CD4-positive, alpha-beta memory T cell (primary cell): ENCODE measurements around the gene ADAP1. TPM values are rescaled to one million over a fixed set of nuclear protein-coding genes. Genes with fewer than 3 reads are reported as not detected.

ENCODE experiments used
- CTCF ChIA-PET: fragments of 350-600 bp; sonication (Branson Sonifier 250); formaldehyde crosslinking; loops from one replicate; lab custom pipeline; 2021; ENCODE audit warnings: inconsistent platforms; ENCODE audit not compliant: partially characterized antibody; lab: Charles Lee
- POLR2A ChIA-PET: fragments of 350-600 bp; sonication (Branson Sonifier 250); formaldehyde crosslinking; loops from one replicate; lab custom pipeline; 2021; ENCODE audit not compliant: partially characterized antibody; lab: Charles Lee
- DNase-seq, 5 donors: peaks; one replicate each; pipeline versions ENCODE4 v3.0.0 to v3.0.0-alpha.2; 2020 to 2022; ENCODE audit warnings: mixed read lengths in 1 of 5
- H3K27ac ChIP-seq: one replicate; pipeline ENCODE4 v1.7.0; 2013; ENCODE audit warnings: low read depth, low read length
- H3K27me3 ChIP-seq: 2 replicates; pipeline ENCODE4 v1.7.0; 2013; ENCODE audit warnings: mild to moderate bottlenecking, low read length, moderate library complexity; ENCODE audit not compliant: insufficient read depth
- H3K36me3 ChIP-seq: 2 replicates; pipeline ENCODE4 v1.7.0; 2013; ENCODE audit warnings: mild to moderate bottlenecking, low read length, moderate library complexity; ENCODE audit not compliant: insufficient read depth
- H3K4me1 ChIP-seq: 2 replicates; pipeline ENCODE4 v1.7.0; 2013; ENCODE audit warnings: mild to moderate bottlenecking, low read length, moderate library complexity; ENCODE audit not compliant: insufficient read depth
- H3K4me3 ChIP-seq, 2 donors: one replicate each; pipeline ENCODE4 v1.7.0; 2013; ENCODE audit warnings: low read length in 2 of 2, mild to moderate bottlenecking in 1 of 2
- H3K9me3 ChIP-seq, 2 donors: one replicate each; pipeline ENCODE4 v1.7.0; 2013; ENCODE audit warnings: low read length in 2 of 2, control low read depth in 1 of 2; ENCODE audit not compliant: control insufficient read depth in 1 of 2
- H3K27ac Mint-ChIP-seq, 7 donors: one replicate each; pipeline ENCODE4 v1.8.0; 2020 to 2021; ENCODE audit warnings: mixed read lengths in 7 of 7, mild to moderate bottlenecking in 6 of 7, inconsistent platforms in 3 of 7, moderate library complexity in 3 of 7
- H3K27me3 Mint-ChIP-seq, 2 donors: one replicate each; pipeline ENCODE4 v1.8.0; 2020 to 2021; ENCODE audit warnings: mixed read lengths in 2 of 2
- H3K36me3 Mint-ChIP-seq, 2 donors: one replicate each; pipeline ENCODE4 v1.8.0; 2020 to 2021; ENCODE audit warnings: mixed read lengths in 2 of 2, inconsistent platforms in 1 of 2, mild to moderate bottlenecking in 1 of 2
- H3K4me1 Mint-ChIP-seq, 4 donors: one replicate each; pipeline ENCODE4 v1.8.0; 2020 to 2021; ENCODE audit warnings: mixed read lengths in 4 of 4, mild to moderate bottlenecking in 1 of 4
- H3K4me3 Mint-ChIP-seq, 8 donors: one replicate each; pipeline ENCODE4 v1.8.0; 2020 to 2021; ENCODE audit warnings: mixed read lengths in 8 of 8, mild to moderate bottlenecking in 7 of 8, moderate library complexity in 6 of 8, inconsistent platforms in 3 of 8
- H3K9me3 Mint-ChIP-seq, 8 donors: one replicate each; pipeline ENCODE4 v1.8.0; 2020 to 2021; ENCODE audit warnings: mixed read lengths in 8 of 8, mild to moderate bottlenecking in 5 of 8, inconsistent platforms in 3 of 8, moderate library complexity in 1 of 8
- intact Hi-C: fragments of 100-400 bp; cut with micrococcal nuclease; formaldehyde crosslinking; loops from one replicate; pipeline ENCODE4 v1.15.1; 2023
- polyA plus RNA-seq, 2 donors: library from polyadenylated mRNA; unstranded; fragments of 300-500 nt; fragmentation: Illumina TruSeq; gene quantifications; one replicate each; pipeline ENCODE4 v1.2.3, GENCODE V29; 2021
- total RNA-seq, 2 experiments: library from RNA; stranded (reverse); gene quantifications; one replicate each; pipeline ENCODE4 v1.2.3, GENCODE V29; 2021

The ADAP1 gene
- total and polyA plus RNA-seq, 4 experiments from 2014 or later = 5.1 to 10.0 (median 8.8) TPM

GRCh38 chr7:923108-924041 is 31.1 kb downstream of the ADAP1 start:
- CTCF ChIA-PET = interaction anchor here (0.9 to 3.5 kb wide), 6 partner anchors 14 to 70 kb away, joined by 3 to 19 read pairs (median 4); partner anchors contain the start of gene COX19
- intact Hi-C loops = loop anchor here (1.0 to 2.0 kb wide), 6 partner anchors 14 to 121 kb away; partner anchors contain the start of genes ADAP1, COX19, GET4 and GPR146

GRCh38 chr7:922334-923107 is 32.0 kb downstream of the ADAP1 start:
- H3K4me3 ChIP-seq = peak overlapping the region; percentile 76 to 85

More at GRCh38 chr7:923108-924041, 31.1 kb downstream of the ADAP1 start:
- POLR2A ChIA-PET = interaction anchor here (0.7 to 4.4 kb wide), 24 partner anchors 10 to 647 kb away, joined by 3 to 78 read pairs (median 4); partner anchors contain the start of genes ADAP1, COX19, GET4 and GPR146
- peak; percentile 90 to 97 (median 90) for DNase-seq
- no peaks in the 10 kb centered on the region for H3K27me3 ChIP-seq
- peak overlapping the region; percentile 89 for H3K27ac ChIP-seq
- Mint-ChIP-seq H3K27me3 (no peaks in the 10 kb centered on the region), H3K27ac (peak overlapping the region; percentile 91 to 97 (median 95)), H3K36me3 (no peaks in the 10 kb centered on the region), H3K4me3 (peak overlapping the region; percentile 84 to 90 (median 88)), H3K9me3 (no peaks in the 10 kb centered on the region), H3K4me1 (peaks cover 7 to 30% (median 11%) of the 10 kb centered on the region in 4 donors)
- peak overlapping the region; percentile 76 to 85 for H3K4me3 ChIP-seq
- no peaks in the 10 kb centered on the region for H3K36me3 ChIP-seq
- H3K9me3 ChIP-seq = no peaks in the 10 kb centered on the region
- H3K4me1 ChIP-seq = peaks cover 34% of the 10 kb centered on the region

GRCh38 chr7:921581-922333 is 32.7 kb downstream of the ADAP1 start:
- peak overlapping the region; percentile 89 for H3K27ac ChIP-seq
- H3K36me3 Mint-ChIP-seq = no peaks in the 10 kb centered on the region
- CTCF ChIA-PET = interaction anchor here (3.5 kb wide), 1 partner anchor 12 kb away, joined by 19 read pairs; no protein-coding TSS in a partner anchor
- H3K4me3 ChIP-seq = peak overlapping the region; percentile 17 to 51
- peak overlapping the region in 6 of 7 donors; percentile 35 to 91 (median 68) for H3K27ac Mint-ChIP-seq
- no peaks in the 10 kb centered on the region for H3K9me3 Mint-ChIP-seq
- POLR2A ChIA-PET = interaction anchor here (0.6 to 4.4 kb wide), 9 partner anchors 9 to 1599 kb away, joined by 3 to 78 read pairs (median 3); partner anchors contain the start of gene COX19
- H3K4me1 ChIP-seq = peaks cover 34% of the 10 kb centered on the region
- H3K4me3 Mint-ChIP-seq = peak overlapping the region; percentile 17 to 90 (median 87)
- no peaks in the 10 kb centered on the region for H3K27me3 ChIP-seq
- no peaks in the 10 kb centered on the region for H3K9me3 ChIP-seq
- peaks cover 7 to 30% (median 13%) of the 10 kb centered on the region in 4 donors for H3K4me1 Mint-ChIP-seq
- no peak for DNase-seq
- no peaks in the 10 kb centered on the region for H3K27me3 Mint-ChIP-seq
- intact Hi-C loops = loop anchor here (2.0 kb wide), 2 partner anchors 19 to 123 kb away; partner anchors contain the start of gene GPR146
- H3K36me3 ChIP-seq = no peaks in the 10 kb centered on the region

More at GRCh38 chr7:922334-923107, 32.0 kb downstream of the ADAP1 start:
- peak overlapping the region; percentile 84 to 90 (median 88) for H3K4me3 Mint-ChIP-seq
- DNase-seq = peak in 1 of 5 donors; percentile 74
- peaks cover 34% of the 10 kb centered on the region for H3K4me1 ChIP-seq
- no peaks in the 10 kb centered on the region for H3K36me3 ChIP-seq
- no peaks in the 10 kb centered on the region for H3K27me3 Mint-ChIP-seq
- intact Hi-C loops = loop anchor here (1.0 to 2.0 kb wide), 5 partner anchors 13 to 122 kb away; partner anchors contain the start of genes COX19, GET4 and GPR146
- no peaks in the 10 kb centered on the region for H3K9me3 Mint-ChIP-seq
- no peaks in the 10 kb centered on the region for H3K36me3 Mint-ChIP-seq
- no peaks in the 10 kb centered on the region for H3K9me3 ChIP-seq
- peaks cover 7 to 30% (median 13%) of the 10 kb centered on the region in 4 donors for H3K4me1 Mint-ChIP-seq
- POLR2A ChIA-PET = interaction anchor here (0.6 to 4.4 kb wide), 23 partner anchors 10 to 1598 kb away, joined by 3 to 78 read pairs (median 4); partner anchors contain the start of genes ADAP1, COX19, GET4 and GPR146
- H3K27ac Mint-ChIP-seq = peak overlapping the region; percentile 91 to 97 (median 95)
- CTCF ChIA-PET = interaction anchor here (0.9 to 3.5 kb wide), 5 partner anchors 13 to 71 kb away, joined by 3 to 19 read pairs (median 5); partner anchors contain the start of gene COX19
- H3K27me3 ChIP-seq = no peaks in the 10 kb centered on the region
- H3K27ac ChIP-seq = peak overlapping the region; percentile 89

GRCh38 chr7:921071-921461 is 33.4 kb downstream of the ADAP1 start:
- Histone ChIP-seq H3K9me3 (no peaks in the 10 kb centered on the region), H3K4me1 (peaks cover 34% of the 10 kb centered on the region), H3K27me3 (no peaks in the 10 kb centered on the region), H3K4me3 (no peak overlapping the region), H3K27ac (no peak overlapping the region), H3K36me3 (no peaks in the 10 kb centered on the region)
- Mint-ChIP-seq H3K36me3 (no peaks in the 10 kb centered on the region), H3K9me3 (no peaks in the 10 kb centered on the region), H3K4me1 (peaks cover 11 to 33% (median 16%) of the 10 kb centered on the region in 4 donors), H3K4me3 (peak overlapping the region in 6 of 8 donors; percentile 39 to 71 (median 54)), H3K27me3 (no peaks in the 10 kb centered on the region), H3K27ac (peak overlapping the region; percentile 61 to 91 (median 74))
- intact Hi-C loops = no loop called here
- CTCF ChIA-PET = interaction anchor here (3.5 kb wide), 1 partner anchor 12 kb away, joined by 19 read pairs; no protein-coding TSS in a partner anchor
- no peak for DNase-seq
- POLR2A ChIA-PET = interaction anchor here (3.8 to 4.4 kb wide), 2 partner anchors 12 to 53 kb away, joined by 63 to 78 read pairs; partner anchors contain the start of gene COX19

- Mint-ChIP-seq H3K4me3 (peak overlapping the region in 6 of 8 donors; percentile 39 to 71 (median 54)), H3K9me3 (no peaks in the 10 kb centered on the region), H3K27ac (peak overlapping the region in 6 of 7 donors; percentile 61 to 91 (median 71)), H3K27me3 (no peaks in the 10 kb centered on the region), H3K36me3 (no peaks in the 10 kb centered on the region), H3K4me1 (peaks cover 11 to 35% (median 17%) of the 10 kb centered on the region in 4 donors)
- no peaks in the 10 kb centered on the region for H3K9me3 ChIP-seq
- H3K27ac ChIP-seq = no peak overlapping the region
- no peaks in the 10 kb centered on the region for H3K27me3 ChIP-seq
- no peak overlapping the region for H3K4me3 ChIP-seq
- DNase-seq = no peak
- intact Hi-C loops = no loop called here
- POLR2A ChIA-PET = interaction anchor here (3.8 to 4.4 kb wide), 2 partner anchors 11 to 53 kb away, joined by 63 to 78 read pairs; partner anchors contain the start of gene COX19
- CTCF ChIA-PET = interaction anchor here (3.5 kb wide), 1 partner anchor 11 kb away, joined by 19 read pairs; no protein-coding TSS in a partner anchor
- H3K4me1 ChIP-seq = peaks cover 34% of the 10 kb centered on the region
- H3K36me3 ChIP-seq = no peaks in the 10 kb centered on the region
Measured at GRCh38 chr7:920351-921070, 34.0 kb downstream of the ADAP1 start.
